Endothelial cell (in vitro differentiated cells): ENCODE results near the gene VASP. TPM values are rescaled to one million over a fixed set of nuclear protein-coding genes. Genes with fewer than 3 reads are reported as not detected.
"Not testable (repeated sequence)": the region's sequence is repeated elsewhere in the genome, so short reads cannot be mapped to it uniquely, and the experiment has no call there.

Source experiments
- DNase-seq: peaks from one replicate; pipeline ENCODE4 v3.0.0; 2021; ENCODE audit warnings: low spot score
- H3K27ac Mint-ChIP-seq: one replicate; pipeline ENCODE4 v1.8.0; 2021; ENCODE audit warnings: mixed read lengths, inconsistent platforms; ENCODE audit not compliant: unreplicated experiment
- H3K27me3 Mint-ChIP-seq: one replicate; pipeline ENCODE4 v1.8.0; 2021; ENCODE audit warnings: mild to moderate bottlenecking, moderate library complexity, mixed read lengths, inconsistent platforms; ENCODE audit not compliant: unreplicated experiment
- H3K36me3 Mint-ChIP-seq: one replicate; pipeline ENCODE4 v1.8.0; 2021; ENCODE audit warnings: mild to moderate bottlenecking, low read depth, mixed read lengths, inconsistent platforms; ENCODE audit not compliant: unreplicated experiment
- H3K4me1 Mint-ChIP-seq: one replicate; pipeline ENCODE4 v1.8.0; 2021; ENCODE audit warnings: mild to moderate bottlenecking, mixed read lengths, inconsistent platforms; ENCODE audit not compliant: unreplicated experiment
- H3K4me3 Mint-ChIP-seq: one replicate; pipeline ENCODE4 v1.8.0; 2021; ENCODE audit warnings: mild to moderate bottlenecking, mixed read lengths, inconsistent platforms; ENCODE audit not compliant: unreplicated experiment
- H3K9me3 Mint-ChIP-seq: one replicate; pipeline ENCODE4 v1.8.0; 2021; ENCODE audit warnings: mixed read lengths, inconsistent platforms; ENCODE audit not compliant: unreplicated experiment
- CTCF ChIP-seq: fragments of 200-600 bp; sonication (generic); IDR thresholded peaks from one replicate; pipeline ENCODE4 v1.5.0; 2021; ENCODE audit warnings: antibody characterized with exemption; ENCODE audit not compliant: unreplicated experiment
- total RNA-seq: library from RNA; stranded (reverse); fragmentation: NEBNext Ultra II Directional; extraction: Animal tissue kit (Norgen Biotek cat#: 25700); gene quantifications from one replicate; pipeline ENCODE4 v1.2.1, GENCODE V29; 2021; ENCODE audit not compliant: unreplicated experiment

Gene VASP
- total RNA-seq, 1 donor from 2014 or later = 246 TPM

- Mint-ChIP-seq H3K4me1 (peaks cover 40% of the 10 kb centered on the region), H3K27me3 (peaks cover 23% of the 10 kb centered on the region), H3K4me3 (peak overlapping the region; percentile 100), H3K36me3 (peaks cover 20% of the 10 kb centered on the region), H3K27ac (peak overlapping the region; percentile 100), H3K9me3 (no peaks in the 10 kb centered on the region)
- TF ChIP-seq CTCF = peak; percentile 11
- peak; percentile 78 for DNase-seq
Observed at GRCh38 chr19:45508861-45509691, 1.8 kb downstream of the VASP start.

DNA sequence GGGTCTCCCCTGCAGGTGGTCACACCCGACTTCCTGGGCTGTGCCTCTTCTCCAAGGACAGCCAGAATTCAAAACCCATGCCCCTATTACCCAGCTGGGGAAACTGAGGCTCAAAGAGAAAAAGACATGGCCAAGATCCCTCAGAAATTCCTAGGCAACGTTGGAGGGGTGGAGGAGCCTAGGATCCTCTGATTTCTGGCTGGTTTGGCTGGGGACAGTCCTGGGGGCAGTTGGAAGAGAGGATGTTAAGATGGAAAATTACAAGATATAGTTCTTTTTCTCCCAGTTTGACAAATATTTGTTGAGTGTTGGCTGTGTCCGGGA is 2.4 kb downstream of the VASP start:
- Mint-ChIP-seq H3K4me3 (peak overlapping the region; percentile 100), H3K9me3 (no peaks in the 10 kb centered on the region), H3K36me3 (peaks cover 20% of the 10 kb centered on the region), H3K27me3 (peaks cover 23% of the 10 kb centered on the region), H3K4me1 (peaks cover 42% of the 10 kb centered on the region), H3K27ac (peak overlapping the region; percentile 100)
- DNase-seq = no peak
- no peak for TF ChIP-seq CTCF

DNA sequence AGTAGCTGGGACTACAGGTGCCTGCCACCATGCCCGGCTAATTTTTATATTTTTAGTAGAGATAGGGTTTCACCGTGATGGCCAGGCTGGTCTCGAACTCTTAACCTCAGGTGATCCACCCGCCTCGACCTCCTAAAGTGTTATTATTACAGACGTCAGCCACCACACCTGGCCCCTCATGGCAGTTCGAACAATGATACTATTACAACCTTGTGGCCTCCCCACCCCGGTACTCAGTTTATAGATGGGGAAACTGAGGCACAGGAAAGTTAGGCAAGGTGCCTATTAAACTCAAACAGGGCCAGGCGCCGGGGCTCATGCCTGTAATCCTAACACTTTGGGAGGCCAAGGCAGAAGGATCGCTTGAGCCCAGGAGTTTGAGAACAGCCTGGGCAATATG is 3.1 kb downstream of the VASP start:
- H3K27ac Mint-ChIP-seq, DNase-seq, H3K9me3 Mint-ChIP-seq: not testable (repeated sequence)
- Mint-ChIP-seq H3K4me3 (peak overlapping the region; percentile 100), H3K36me3 (peaks cover 20% of the 10 kb centered on the region), H3K27me3 (peaks cover 17% of the 10 kb centered on the region), H3K4me1 (peaks cover 49% of the 10 kb centered on the region)

DNA sequence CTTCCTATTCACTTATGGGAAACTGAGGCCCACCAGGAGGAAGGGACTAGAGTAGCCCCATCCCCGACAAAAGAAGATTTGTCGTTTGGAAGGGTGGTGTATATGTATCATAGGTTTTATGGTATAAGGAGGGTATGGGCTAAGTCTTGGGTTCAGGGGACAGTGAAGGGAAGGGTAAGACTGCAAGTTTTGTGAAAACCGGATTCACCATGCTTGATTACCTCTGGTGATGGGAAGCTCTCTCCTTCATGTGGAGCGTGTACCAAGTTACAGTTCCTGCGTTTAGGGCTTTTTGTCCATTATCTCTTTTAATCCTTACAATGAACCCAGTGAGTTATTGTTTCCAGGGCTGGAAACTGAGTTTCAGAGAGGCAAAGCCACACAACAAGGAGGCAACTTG is 3.8 kb downstream of the VASP start:
- H3K27me3 Mint-ChIP-seq = peaks cover 12% of the 10 kb centered on the region
- H3K27ac Mint-ChIP-seq = peak overlapping the region; percentile 57
- no peaks in the 10 kb centered on the region for H3K9me3 Mint-ChIP-seq
- peak overlapping the region; percentile 66 for H3K4me3 Mint-ChIP-seq
- peaks cover 20% of the 10 kb centered on the region for H3K36me3 Mint-ChIP-seq
- TF ChIP-seq CTCF = no peak
- no peak for DNase-seq
- peaks cover 57% of the 10 kb centered on the region for H3K4me1 Mint-ChIP-seq

DNA sequence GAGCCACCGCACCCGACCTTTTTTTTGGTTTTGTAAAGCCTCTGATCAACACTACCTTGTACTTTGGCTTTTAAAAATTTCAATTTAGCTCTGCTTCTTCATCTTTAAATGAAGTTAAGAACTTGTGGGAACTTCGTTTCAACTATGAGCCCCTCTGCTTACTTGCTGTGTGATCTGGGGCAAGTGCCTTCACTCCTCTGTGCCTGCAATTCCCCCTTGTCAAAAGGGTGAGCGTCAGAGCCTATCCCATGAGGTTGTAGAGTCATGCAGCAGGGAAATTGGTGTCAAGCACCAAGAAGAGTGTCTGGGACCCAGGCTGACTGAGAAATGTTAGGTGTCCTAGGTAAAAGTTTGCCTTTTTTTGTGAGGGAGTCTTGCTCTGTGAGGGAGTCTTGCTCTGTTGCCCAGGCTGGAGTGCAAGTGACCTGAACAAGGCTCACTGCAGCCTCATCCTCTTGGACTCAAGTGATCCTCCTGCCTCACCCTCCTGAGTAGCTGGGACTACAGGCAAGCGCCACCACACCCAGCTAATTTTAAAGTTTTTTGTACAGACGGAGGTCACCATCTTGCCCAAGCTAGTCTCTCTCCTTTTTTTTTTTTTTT is 5.7 kb downstream of the VASP start:
- peak overlapping the region; percentile 52 for H3K27ac Mint-ChIP-seq
- no peaks in the 10 kb centered on the region for H3K9me3 Mint-ChIP-seq
- H3K4me3 Mint-ChIP-seq = no peak overlapping the region
- TF ChIP-seq CTCF = no peak
- H3K36me3 Mint-ChIP-seq = peaks cover 27% of the 10 kb centered on the region
- H3K27me3 Mint-ChIP-seq = peaks cover 11% of the 10 kb centered on the region
- peaks cover 61% of the 10 kb centered on the region for H3K4me1 Mint-ChIP-seq
- no peak for DNase-seq
